ENCODE data around the gene GALK2. TPM values are rescaled to one million over a fixed set of nuclear protein-coding genes. Genes with fewer than 3 reads are reported as not detected.
"Not testable (repeated sequence)": the region's sequence is repeated elsewhere in the genome, so short reads cannot be mapped to it uniquely, and the experiment has no call there.

The GALK2 gene
- total RNA-seq, 1 experiment from 2014 or later = 35.0 TPM

DNA sequence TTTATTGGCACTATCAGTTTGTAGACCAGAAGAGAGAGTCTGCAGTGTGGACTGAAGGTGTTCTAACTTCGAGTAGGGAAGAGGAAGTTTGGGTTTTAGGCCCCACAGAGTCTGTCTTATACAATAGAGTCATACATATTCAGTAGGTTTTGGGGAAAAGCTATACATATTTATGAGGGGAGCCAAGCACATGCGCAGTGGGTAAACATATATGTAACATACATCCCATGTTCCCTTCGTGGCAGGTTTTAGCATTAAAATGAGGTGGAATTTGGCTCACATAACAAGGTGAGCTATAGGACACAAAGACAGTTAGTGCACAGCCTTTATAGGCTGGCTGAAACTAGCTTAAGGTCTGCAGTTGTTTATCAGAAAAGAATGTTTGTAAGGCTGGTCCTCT lies 4.9 kb downstream of the GALK2 start:
- Histone ChIP-seq H3K4me3 (ENCODE audit: low read depth in 2 of 2, low read length in 2 of 2) (no peak overlapping the region), H3K27ac (ENCODE audit: low read length) (no peak overlapping the region), H3K9me3 (ENCODE audit: control insufficient read depth, insufficient read depth, low read depth, low read length) (no peaks in the 10 kb centered on the region), H3K4me1 (ENCODE audit: control insufficient read depth, insufficient read depth, low read length) (peaks cover 8% of the 10 kb centered on the region), H3K27me3 (ENCODE audit: control insufficient read depth, insufficient read depth, low read length) (no peaks in the 10 kb centered on the region), H3K36me3 (ENCODE audit: control insufficient read depth, insufficient read depth, low read length) (no peaks in the 10 kb centered on the region)
- ChIA-PET POLR2A (no interaction called here), CTCF (no interaction called here)
- DNase-seq (ENCODE audit: low read depth, low spot score) (no peak), ATAC-seq (no peak)
- TF ChIP-seq, protein P1, sequence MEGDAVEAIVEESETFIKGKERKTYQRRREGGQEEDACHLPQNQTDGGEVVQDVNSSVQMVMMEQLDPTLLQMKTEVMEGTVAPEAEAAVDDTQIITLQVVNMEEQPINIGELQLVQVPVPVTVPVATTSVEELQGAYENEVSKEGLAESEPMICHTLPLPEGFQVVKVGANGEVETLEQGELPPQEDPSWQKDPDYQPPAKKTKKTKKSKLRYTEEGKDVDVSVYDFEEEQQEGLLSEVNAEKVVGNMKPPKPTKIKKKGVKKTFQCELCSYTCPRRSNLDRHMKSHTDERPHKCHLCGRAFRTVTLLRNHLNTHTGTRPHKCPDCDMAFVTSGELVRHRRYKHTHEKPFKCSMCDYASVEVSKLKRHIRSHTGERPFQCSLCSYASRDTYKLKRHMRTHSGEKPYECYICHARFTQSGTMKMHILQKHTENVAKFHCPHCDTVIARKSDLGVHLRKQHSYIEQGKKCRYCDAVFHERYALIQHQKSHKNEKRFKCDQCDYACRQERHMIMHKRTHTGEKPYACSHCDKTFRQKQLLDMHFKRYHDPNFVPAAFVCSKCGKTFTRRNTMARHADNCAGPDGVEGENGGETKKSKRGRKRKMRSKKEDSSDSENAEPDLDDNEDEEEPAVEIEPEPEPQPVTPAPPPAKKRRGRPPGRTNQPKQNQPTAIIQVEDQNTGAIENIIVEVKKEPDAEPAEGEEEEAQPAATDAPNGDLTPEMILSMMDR (IDR thresholded peaks at IDR 0.05) = no peak
- TF ChIP-seq, protein P2, sequence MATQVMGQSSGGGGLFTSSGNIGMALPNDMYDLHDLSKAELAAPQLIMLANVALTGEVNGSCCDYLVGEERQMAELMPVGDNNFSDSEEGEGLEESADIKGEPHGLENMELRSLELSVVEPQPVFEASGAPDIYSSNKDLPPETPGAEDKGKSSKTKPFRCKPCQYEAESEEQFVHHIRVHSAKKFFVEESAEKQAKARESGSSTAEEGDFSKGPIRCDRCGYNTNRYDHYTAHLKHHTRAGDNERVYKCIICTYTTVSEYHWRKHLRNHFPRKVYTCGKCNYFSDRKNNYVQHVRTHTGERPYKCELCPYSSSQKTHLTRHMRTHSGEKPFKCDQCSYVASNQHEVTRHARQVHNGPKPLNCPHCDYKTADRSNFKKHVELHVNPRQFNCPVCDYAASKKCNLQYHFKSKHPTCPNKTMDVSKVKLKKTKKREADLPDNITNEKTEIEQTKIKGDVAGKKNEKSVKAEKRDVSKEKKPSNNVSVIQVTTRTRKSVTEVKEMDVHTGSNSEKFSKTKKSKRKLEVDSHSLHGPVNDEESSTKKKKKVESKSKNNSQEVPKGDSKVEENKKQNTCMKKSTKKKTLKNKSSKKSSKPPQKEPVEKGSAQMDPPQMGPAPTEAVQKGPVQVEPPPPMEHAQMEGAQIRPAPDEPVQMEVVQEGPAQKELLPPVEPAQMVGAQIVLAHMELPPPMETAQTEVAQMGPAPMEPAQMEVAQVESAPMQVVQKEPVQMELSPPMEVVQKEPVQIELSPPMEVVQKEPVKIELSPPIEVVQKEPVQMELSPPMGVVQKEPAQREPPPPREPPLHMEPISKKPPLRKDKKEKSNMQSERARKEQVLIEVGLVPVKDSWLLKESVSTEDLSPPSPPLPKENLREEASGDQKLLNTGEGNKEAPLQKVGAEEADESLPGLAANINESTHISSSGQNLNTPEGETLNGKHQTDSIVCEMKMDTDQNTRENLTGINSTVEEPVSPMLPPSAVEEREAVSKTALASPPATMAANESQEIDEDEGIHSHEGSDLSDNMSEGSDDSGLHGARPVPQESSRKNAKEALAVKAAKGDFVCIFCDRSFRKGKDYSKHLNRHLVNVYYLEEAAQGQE (IDR thresholded peaks at IDR 0.05; ENCODE audit: insufficient read depth in 1 of 2, low read depth in 2 of 2, low read length in 1 of 2) = no peak
- TF ChIP-seq TCF7L2 (IDR thresholded peaks at IDR 0.05; ENCODE audit: low read depth, low read length) (no peak), SIN3A (IDR thresholded peaks at IDR 0.05; ENCODE audit: borderline replicate concordance, insufficient read depth, low read depth, low read length) (no peak), POLR2AphosphoS5 (IDR thresholded peaks at IDR 0.05; ENCODE audit: low read depth, low read length) (no peak)
- in situ Hi-C loops (cut with HindIII; ENCODE audit: low pct_unique_long_range_greater_than_20kb, low sequenced_read_pairs) (no loop called here), intact Hi-C loops (cut with micrococcal nuclease; ENCODE audit: unreplicated experiment) (no loop called here)
- BruUV-seq (replicated peaks) = no TSS peak

DNA sequence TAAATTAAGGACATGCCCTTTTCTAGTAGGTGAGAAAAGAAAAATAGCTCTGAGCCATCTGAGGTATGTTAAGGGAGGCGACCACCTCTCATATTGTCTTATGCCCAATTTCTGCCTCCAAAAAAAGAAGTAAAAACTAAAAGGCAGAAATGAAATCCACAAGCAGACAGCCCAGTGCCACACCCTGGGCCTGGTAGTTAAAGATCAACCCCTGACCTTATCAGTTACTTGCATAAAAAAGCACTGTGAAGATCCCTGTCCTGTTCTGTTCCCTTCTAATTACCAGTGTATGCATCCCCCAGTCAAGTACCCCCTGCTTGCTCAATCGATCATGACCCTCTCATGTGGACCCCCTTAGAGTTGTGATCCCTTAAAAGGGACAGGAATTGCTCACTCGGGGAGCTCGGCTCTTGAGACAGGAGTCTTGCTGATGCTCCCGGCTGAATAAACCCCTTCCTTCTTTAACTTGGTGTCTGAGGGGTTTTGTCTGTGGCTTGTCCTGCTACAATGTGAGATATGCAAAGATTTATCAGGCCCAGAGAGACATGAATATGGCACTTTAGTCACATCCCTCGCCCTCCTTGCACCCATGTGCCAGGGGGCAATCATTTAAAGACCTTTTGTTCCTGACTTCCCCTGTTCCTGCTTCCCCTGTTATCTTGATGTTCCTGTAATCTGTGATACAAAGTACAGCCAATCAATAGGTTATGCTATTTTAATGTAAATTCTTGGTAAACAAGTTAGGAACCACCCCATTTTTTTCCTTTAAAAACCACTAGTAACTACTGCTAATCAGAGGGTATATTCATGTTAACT lies 5.7 kb downstream of the GALK2 start:
- H3K4me1 ChIP-seq (ENCODE audit: control insufficient read depth, insufficient read depth, low read length); BruUV-seq (replicated peaks); in situ Hi-C loops (cut with HindIII; ENCODE audit: low pct_unique_long_range_greater_than_20kb, low sequenced_read_pairs); CTCF ChIA-PET; POLR2A ChIA-PET; intact Hi-C loops (cut with micrococcal nuclease; ENCODE audit: unreplicated experiment); DNase-seq (ENCODE audit: low read depth, low spot score); H3K9me3 ChIP-seq (ENCODE audit: control insufficient read depth, insufficient read depth, low read depth, low read length); H3K27me3 ChIP-seq (ENCODE audit: control insufficient read depth, insufficient read depth, low read length); ATAC-seq; H3K27ac ChIP-seq (ENCODE audit: low read length); H3K36me3 ChIP-seq (ENCODE audit: control insufficient read depth, insufficient read depth, low read length); H3K4me3 ChIP-seq (ENCODE audit: low read depth in 2 of 2, low read length in 2 of 2): not testable (repeated sequence)

DNA sequence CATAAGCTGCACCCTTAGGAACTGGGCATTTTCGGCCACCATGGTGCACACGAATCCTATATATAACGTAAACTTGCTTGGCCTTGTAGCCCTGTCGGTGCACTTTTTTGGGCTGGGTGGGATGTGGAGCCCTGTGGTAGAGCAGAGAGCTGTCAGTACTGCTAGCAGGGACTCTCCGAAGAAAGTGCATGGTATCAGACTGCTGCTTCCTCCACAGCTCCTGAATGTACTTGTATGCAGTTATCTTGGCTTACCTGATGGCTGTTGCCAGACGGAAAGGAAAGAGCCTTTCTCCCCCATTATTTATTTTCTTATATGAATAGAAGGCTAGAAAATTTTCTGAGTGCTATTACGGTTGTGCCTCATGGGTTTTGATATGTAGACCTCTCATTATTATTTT lies 8.4 kb downstream of the GALK2 start:
- in situ Hi-C loops (cut with HindIII; ENCODE audit: low pct_unique_long_range_greater_than_20kb, low sequenced_read_pairs) (no loop called here), intact Hi-C loops (cut with micrococcal nuclease; ENCODE audit: unreplicated experiment) (no loop called here)
- ChIA-PET POLR2A (interaction anchor here (0.6 kb wide), 1 partner anchor 395 kb away, joined by 8 read pairs; no protein-coding TSS in a partner anchor), CTCF (no interaction called here)
- TF ChIP-seq, protein P2 (IDR thresholded peaks at IDR 0.05; ENCODE audit: insufficient read depth in 1 of 2, low read depth in 2 of 2, low read length in 1 of 2) = no peak
- TF ChIP-seq, protein P1 (IDR thresholded peaks at IDR 0.05) = no peak
- no peak for TF ChIP-seq POLR2AphosphoS5 (IDR thresholded peaks at IDR 0.05; ENCODE audit: low read depth, low read length)
- no peak for TF ChIP-seq SIN3A (IDR thresholded peaks at IDR 0.05; ENCODE audit: borderline replicate concordance, insufficient read depth, low read depth, low read length)
- no peak for TF ChIP-seq TCF7L2 (IDR thresholded peaks at IDR 0.05; ENCODE audit: low read depth, low read length)
- Histone ChIP-seq H3K4me3 (ENCODE audit: low read depth in 2 of 2, low read length in 2 of 2) (no peak overlapping the region), H3K27ac (ENCODE audit: low read length) (no peak overlapping the region), H3K27me3 (ENCODE audit: control insufficient read depth, insufficient read depth, low read length) (no peaks in the 10 kb centered on the region), H3K36me3 (ENCODE audit: control insufficient read depth, insufficient read depth, low read length) (no peaks in the 10 kb centered on the region), H3K4me1 (ENCODE audit: control insufficient read depth, insufficient read depth, low read length) (no peaks in the 10 kb centered on the region), H3K9me3 (ENCODE audit: control insufficient read depth, insufficient read depth, low read depth, low read length) (no peaks in the 10 kb centered on the region)
- no peak for DNase-seq (ENCODE audit: low read depth, low spot score)
- no peak for ATAC-seq
- no TSS peak for BruUV-seq (replicated peaks)

Measured in Panc1 (cell line).